ENCODE results near the gene CHST5. TPM values are rescaled to one million over a fixed set of nuclear protein-coding genes. Genes with fewer than 3 reads are reported as not detected.
A peak's percentile ranks its signal among the peaks of the same experiment; 100 is the strongest.

The CHST5 gene
- total and polyA plus RNA-seq, 2 of the 13 experiments (the other 11 are each of a cell fraction or from before 2014, with no cell fraction given) = 0.05 TPM; not detected in 1

- no peak for TF ChIP-seq PBX2 (CRISPR knock-in tag; IDR thresholded peaks at IDR 0.05)
- TF ChIP-seq CTCF (CRISPR knock-in tag; IDR thresholded peaks at IDR 0.05) = no peak; the same call in none of the 2 replicates
- TF ChIP-seq ZNF775 (CRISPR knock-in tag; IDR thresholded peaks at IDR 0.05; ENCODE audit: borderline replicate concordance) = no peak
- TF ChIP-seq ELK4 (CRISPR knock-in tag; IDR thresholded peaks at IDR 0.05; ENCODE audit: borderline replicate concordance) = no peak
- TF ChIP-seq TBL1XR1 (IDR thresholded peaks at IDR 0.05; ENCODE audit: borderline replicate concordance, low read length, partially characterized antibody) = no peak
- peak; percentile 33; the same call in 1 of the 2 replicates for TF ChIP-seq ZNF83 (CRISPR knock-in tag; IDR thresholded peaks at IDR 0.05; ENCODE audit: borderline replicate concordance)
- TF ChIP-seq HMGXB4 (CRISPR knock-in tag; IDR thresholded peaks at IDR 0.05; ENCODE audit: borderline replicate concordance in 1 of 2, low read depth in 1 of 2) = peak; percentile 56 to 61; a peak in 2 of 4 replicates
- TF ChIP-seq TOE1 (CRISPR knock-in tag; IDR thresholded peaks at IDR 0.05) = 0 out of 2 replicates have a peak, but pooled peaks have one; percentile 53
- TF ChIP-seq FOXK2 (IDR thresholded peaks at IDR 0.05) = peak; percentile 55; the same call in 1 of the 2 replicates
- peak; percentile 29; the same call in 1 of the 2 replicates for TF ChIP-seq PHF20 (CRISPR knock-in tag; IDR thresholded peaks at IDR 0.05)
- no peak; the same call in 1 of the 2 replicates for TF ChIP-seq SAFB2 (CRISPR knock-in tag; IDR thresholded peaks at IDR 0.05; ENCODE audit: borderline replicate concordance, low read depth)
- TF ChIP-seq ZNF124 (CRISPR knock-in tag; IDR thresholded peaks at IDR 0.05) = no peak
- no peak for TF ChIP-seq ARID3A (IDR thresholded peaks at IDR 0.05; ENCODE audit: low read depth, low read length)
Observed at GRCh38 chr16:75555707-75556430, 20.0 kb upstream of the CHST5 start, which contains the start of gene TMEM231 (continued).

All from HepG2 (cell line).